ENCODE results near the gene PTPRK.

Gene PTPRK

GRCh38 chr6:128252341-128253176 is 267.8 kb downstream of the PTPRK start:
- in situ Hi-C loops (cut with MboI; ENCODE audit: low sequenced_read_pairs): no loop called here

- in situ Hi-C loops (cut with MboI; ENCODE audit: low sequenced_read_pairs): no loop called here
These were observed 268.7 kb downstream of the PTPRK start for GRCh38 chr6:128251445-128252340.

GRCh38 chr6:128250370-128251070 is 269.9 kb downstream of the PTPRK start:
- in situ Hi-C loops (cut with MboI; ENCODE audit: low sequenced_read_pairs): no loop called here

GRCh38 chr6:128249429-128249828 is 271.0 kb downstream of the PTPRK start:
- in situ Hi-C loops (cut with MboI; ENCODE audit: low sequenced_read_pairs): no loop called here

- in situ Hi-C loops (cut with MboI; ENCODE audit: low sequenced_read_pairs): no loop called here
These were observed 273.7 kb downstream of the PTPRK start for GRCh38 chr6:128246472-128247260.

GRCh38 chr6:128244751-128245405 is 275.5 kb downstream of the PTPRK start:
- in situ Hi-C loops (cut with MboI; ENCODE audit: low sequenced_read_pairs): no loop called here

GRCh38 chr6:128242765-128243403 is 277.5 kb downstream of the PTPRK start:
- in situ Hi-C loops (cut with MboI; ENCODE audit: low sequenced_read_pairs): no loop called here

GRCh38 chr6:128241216-128241615 is 279.2 kb downstream of the PTPRK start:
- in situ Hi-C loops (cut with MboI; ENCODE audit: low sequenced_read_pairs): no loop called here

- in situ Hi-C loops (cut with MboI; ENCODE audit: low sequenced_read_pairs): no loop called here
These were observed 280.4 kb downstream of the PTPRK start for GRCh38 chr6:128240024-128240428.

GRCh38 chr6:128239146-128239545 is 281.3 kb downstream of the PTPRK start:
- in situ Hi-C loops (cut with MboI; ENCODE audit: low sequenced_read_pairs): no loop called here

GRCh38 chr6:128238225-128238624 is 282.2 kb downstream of the PTPRK start:
- in situ Hi-C loops (cut with MboI; ENCODE audit: low sequenced_read_pairs): no loop called here

- in situ Hi-C loops (cut with MboI; ENCODE audit: low sequenced_read_pairs): no loop called here
These were observed 284.8 kb downstream of the PTPRK start for GRCh38 chr6:128235556-128235955.

GRCh38 chr6:128233531-128233930 is 286.9 kb downstream of the PTPRK start:
- in situ Hi-C loops (cut with MboI; ENCODE audit: low sequenced_read_pairs): no loop called here

- in situ Hi-C loops (cut with MboI; ENCODE audit: low sequenced_read_pairs): no loop called here
These were observed 290.0 kb downstream of the PTPRK start for GRCh38 chr6:128230267-128230989.

GRCh38 chr6:128225612-128226011 is 294.8 kb downstream of the PTPRK start:
- in situ Hi-C loops (cut with MboI; ENCODE audit: low sequenced_read_pairs): no loop called here

GRCh38 chr6:128216917-128217316 is 303.5 kb downstream of the PTPRK start:
- in situ Hi-C loops (cut with MboI; ENCODE audit: low sequenced_read_pairs): no loop called here

- in situ Hi-C loops (cut with MboI; ENCODE audit: low sequenced_read_pairs): no loop called here
These were observed 310.6 kb downstream of the PTPRK start for GRCh38 chr6:128209771-128210170.

- in situ Hi-C loops (cut with MboI; ENCODE audit: low sequenced_read_pairs): no loop called here
These were observed 311.4 kb downstream of the PTPRK start for GRCh38 chr6:128208851-128209580.

Data from HL-60/S4 treated with phorbol 12-myristate 13-acetate at 8.2 ng/mL for 4 days and 3 days (cell line).